Measurements from ENCODE around the gene RBM12.
A peak's percentile ranks its signal among the peaks of the same experiment; 100 is the strongest.
"Not testable (repeated sequence)": the region's sequence is repeated elsewhere in the genome, so short reads cannot be mapped to it uniquely, and the experiment has no call there.

Gene RBM12, protein sequence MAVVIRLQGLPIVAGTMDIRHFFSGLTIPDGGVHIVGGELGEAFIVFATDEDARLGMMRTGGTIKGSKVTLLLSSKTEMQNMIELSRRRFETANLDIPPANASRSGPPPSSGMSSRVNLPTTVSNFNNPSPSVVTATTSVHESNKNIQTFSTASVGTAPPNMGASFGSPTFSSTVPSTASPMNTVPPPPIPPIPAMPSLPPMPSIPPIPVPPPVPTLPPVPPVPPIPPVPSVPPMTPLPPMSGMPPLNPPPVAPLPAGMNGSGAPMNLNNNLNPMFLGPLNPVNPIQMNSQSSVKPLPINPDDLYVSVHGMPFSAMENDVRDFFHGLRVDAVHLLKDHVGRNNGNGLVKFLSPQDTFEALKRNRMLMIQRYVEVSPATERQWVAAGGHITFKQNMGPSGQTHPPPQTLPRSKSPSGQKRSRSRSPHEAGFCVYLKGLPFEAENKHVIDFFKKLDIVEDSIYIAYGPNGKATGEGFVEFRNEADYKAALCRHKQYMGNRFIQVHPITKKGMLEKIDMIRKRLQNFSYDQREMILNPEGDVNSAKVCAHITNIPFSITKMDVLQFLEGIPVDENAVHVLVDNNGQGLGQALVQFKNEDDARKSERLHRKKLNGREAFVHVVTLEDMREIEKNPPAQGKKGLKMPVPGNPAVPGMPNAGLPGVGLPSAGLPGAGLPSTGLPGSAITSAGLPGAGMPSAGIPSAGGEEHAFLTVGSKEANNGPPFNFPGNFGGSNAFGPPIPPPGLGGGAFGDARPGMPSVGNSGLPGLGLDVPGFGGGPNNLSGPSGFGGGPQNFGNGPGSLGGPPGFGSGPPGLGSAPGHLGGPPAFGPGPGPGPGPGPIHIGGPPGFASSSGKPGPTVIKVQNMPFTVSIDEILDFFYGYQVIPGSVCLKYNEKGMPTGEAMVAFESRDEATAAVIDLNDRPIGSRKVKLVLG

GRCh38 chr20:35664466-35665206 lies at the start of gene RBM12, which contains the start of gene CPNE1:
TSS of gene RBM12 (minus strand) at chr20:35664900. CDS start at chr20:35655322, 9,578 bp downstream.
TSS of gene CPNE1 (minus strand) at chr20:35664900. CDS start at chr20:35632923, 31,977 bp downstream.
- peak; percentile 89 for DNase-seq (ENCODE audit: low spot score)

GRCh38 chr20:35714127-35714526 lies 49.4 kb upstream of the RBM12 start:
- DNase-seq (ENCODE audit: low spot score) (no peak), FAIRE-seq (no peak)

More at GRCh38 chr20:35664466-35665206, at the start of gene RBM12, which contains the start of gene CPNE1:
- FAIRE-seq: peak; percentile 53

- not testable (repeated sequence) for FAIRE-seq; DNase-seq (ENCODE audit: low spot score)
These were observed 48.4 kb upstream of the RBM12 start for GRCh38 chr20:35713120-35713519.

DNA sequence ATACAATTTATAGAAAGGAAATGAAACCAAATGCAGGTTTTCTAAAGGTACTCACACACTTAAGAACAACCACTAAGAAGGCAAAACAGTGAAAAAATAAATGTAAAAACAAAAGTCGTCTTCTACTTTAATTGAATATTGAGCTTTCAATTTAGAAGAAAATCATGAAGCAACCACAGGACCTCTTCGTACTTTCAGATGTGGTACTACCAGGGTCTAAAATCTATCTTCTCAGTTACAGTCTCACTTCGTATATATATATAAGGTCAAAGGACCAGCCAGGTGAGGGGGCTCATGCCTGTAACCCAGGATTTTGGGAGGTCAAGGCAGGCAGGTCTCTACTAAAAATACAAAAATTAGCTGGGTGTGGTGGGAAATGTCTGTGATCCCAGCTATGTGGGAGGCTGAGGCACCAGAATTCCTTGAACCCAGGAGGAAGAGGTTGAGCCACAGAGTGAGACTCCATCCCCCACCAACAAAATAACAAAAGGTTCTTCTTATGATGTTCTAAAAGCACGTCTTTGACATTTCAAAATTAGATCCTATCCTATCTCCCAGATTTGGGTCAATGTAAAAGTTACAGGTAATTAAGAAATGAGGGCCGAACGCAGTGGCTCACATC lies 47.0 kb upstream of the RBM12 start:
- FAIRE-seq (no peak), DNase-seq (ENCODE audit: low spot score) (no peak)

- FAIRE-seq: no peak
These were observed 46.3 kb upstream of the RBM12 start for GRCh38 chr20:35710884-35711587.

GRCh38 chr20:35710039-35710438 lies 45.3 kb upstream of the RBM12 start:
- FAIRE-seq: no peak
- no peak for DNase-seq (ENCODE audit: low spot score)

More at GRCh38 chr20:35710884-35711587, 46.3 kb upstream of the RBM12 start:
- no peak for DNase-seq (ENCODE audit: low spot score)

GRCh38 chr20:35709259-35709658 lies 44.6 kb upstream of the RBM12 start:
- FAIRE-seq: no peak

DNA sequence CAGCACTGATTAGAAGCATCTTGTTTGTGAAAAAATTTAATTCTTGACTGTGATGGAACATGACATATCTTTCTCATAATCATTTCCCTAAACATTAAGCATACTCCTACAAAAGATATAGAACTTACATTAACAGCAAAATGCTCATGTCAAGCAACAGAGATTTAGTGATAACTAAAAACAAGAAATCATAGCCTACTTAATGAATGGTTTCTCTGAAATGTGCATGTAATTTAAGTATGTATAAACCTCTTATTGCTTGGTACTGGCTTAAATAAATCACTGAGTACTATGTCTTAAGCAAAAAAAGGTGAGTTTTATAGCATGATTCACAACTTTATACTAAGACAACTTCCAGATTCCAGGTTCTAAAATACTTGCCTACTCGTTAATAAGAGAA lies 43.8 kb upstream of the RBM12 start:
- no peak for DNase-seq (ENCODE audit: low spot score)
- no peak for FAIRE-seq

More at GRCh38 chr20:35709259-35709658, 44.6 kb upstream of the RBM12 start:
- no peak for DNase-seq (ENCODE audit: low spot score)

- not testable (repeated sequence) for DNase-seq (ENCODE audit: low spot score); FAIRE-seq
These were observed 42.2 kb upstream of the RBM12 start for GRCh38 chr20:35706591-35707529.

DNA sequence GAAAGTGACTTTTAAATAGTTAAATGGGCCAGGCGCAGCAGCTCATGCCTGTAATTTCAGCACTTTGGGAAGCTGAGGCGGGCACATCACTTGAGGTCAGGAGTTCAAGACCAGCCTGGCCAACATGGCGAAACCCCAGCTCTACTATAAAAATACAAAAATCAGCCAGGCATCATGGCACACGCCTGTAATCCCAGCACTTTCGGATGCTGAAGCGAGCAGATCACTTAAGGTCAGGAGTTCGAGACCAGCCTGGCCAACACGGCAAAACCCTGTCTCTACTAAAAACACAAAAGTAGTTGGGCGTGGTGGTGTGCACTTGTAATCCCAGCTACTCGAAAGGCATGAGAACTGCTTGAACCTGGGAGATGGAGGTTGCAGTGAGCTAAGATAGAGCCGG lies 41.2 kb upstream of the RBM12 start:
- not testable (repeated sequence) for DNase-seq (ENCODE audit: low spot score); FAIRE-seq

DNA sequence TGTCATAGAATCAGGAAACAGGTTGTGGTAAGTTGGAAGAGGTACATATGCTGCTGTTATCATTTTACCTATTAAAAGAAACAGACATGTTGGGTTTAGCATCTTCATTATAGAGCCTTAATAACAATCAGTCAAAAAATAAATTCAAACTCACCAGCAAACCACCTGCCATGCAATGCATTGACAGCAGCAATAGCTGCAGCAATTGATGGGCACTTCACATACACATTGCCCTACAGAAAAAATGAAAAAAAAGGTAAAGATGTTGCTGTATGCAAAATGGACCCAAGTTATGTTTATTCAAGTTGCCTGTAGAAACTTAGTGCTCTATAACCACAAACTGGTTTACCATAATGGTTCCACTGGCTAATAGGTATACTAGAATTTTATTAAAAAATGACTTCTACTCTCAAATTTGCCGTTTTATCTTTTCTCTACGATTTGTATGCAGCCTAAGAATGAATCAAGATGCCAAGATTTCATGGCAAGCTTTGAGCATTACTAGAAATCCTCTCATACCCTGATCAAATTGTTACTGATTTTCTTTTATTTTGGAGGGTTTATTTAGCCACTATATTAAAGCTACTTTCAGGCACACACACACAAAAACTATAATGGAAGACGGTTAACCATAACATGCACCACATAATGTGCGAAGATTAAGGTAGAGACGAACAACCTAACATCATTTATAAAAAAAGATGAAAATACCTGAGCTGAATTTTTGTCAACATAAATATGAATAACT lies 40.0 kb upstream of the RBM12 start:
- DNase-seq (ENCODE audit: low spot score): no peak
- no peak for FAIRE-seq

DNA sequence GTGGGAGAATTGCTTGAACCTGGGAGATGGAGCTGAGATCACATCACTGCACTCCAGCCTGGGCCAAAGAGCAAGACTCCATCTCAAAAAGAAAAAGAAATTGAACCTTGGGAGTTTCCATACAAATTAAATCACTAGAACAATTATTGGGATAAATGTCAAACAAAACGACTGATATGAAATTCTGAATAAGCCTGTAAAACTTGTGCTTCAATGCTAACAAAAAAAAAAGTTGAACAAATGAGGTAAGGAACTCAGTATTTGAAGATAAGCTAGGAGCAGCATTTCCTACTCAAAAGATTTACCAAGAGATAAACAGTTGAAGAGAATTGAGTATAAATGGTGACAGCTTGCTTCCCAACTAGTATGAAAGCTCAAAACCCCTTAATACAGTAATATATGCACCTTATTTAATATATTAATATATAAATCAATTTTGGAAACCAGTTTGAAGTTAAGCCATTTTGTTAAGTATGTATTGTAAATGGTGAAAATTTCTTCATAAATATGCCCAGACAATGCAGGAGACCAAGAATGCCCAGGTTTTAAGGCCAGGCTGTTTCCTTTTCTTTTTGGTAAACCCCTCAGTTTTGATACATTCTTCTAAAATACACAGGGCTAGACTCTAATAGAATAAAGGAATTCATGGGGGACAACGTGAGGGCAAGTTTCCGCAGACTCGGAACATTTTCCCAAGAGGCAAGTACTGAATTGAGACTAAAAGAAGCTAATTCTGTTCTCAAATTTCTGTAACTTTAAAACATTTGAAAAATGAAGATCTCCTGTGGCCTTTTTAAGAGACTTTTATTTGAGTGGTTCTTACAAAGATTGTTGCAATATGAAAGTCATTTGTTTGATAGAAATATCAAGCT lies 38.4 kb upstream of the RBM12 start:
- FAIRE-seq (no peak), DNase-seq (ENCODE audit: low spot score) (no peak)

- no peak for FAIRE-seq
- no peak for DNase-seq (ENCODE audit: low spot score)
These were observed 37.5 kb upstream of the RBM12 start for GRCh38 chr20:35702051-35702823.

DNA sequence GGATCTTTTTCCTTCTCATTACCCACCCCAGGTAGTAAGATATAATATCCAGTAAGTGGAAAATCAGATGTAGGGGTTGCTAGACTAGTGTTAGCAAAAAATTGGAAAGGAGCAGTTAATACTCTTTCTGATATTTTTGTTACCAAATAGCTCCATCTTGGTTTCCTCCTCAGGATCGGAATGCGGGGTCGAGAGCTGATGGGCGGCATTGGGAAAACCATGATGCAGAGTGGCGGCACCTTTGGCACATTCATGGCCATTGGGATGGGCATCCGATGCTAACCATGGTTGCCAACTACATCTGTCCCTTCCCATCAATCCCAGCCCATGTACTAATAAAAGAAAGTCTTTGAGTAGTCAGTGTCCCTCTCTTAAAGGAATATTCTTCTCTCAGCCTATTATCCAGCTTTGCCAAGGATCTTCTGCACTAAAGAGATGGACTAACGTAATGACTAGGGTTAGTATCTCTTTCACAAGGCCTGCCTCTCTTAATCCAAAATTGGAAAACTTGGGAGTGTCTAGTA lies 36.0 kb upstream of the RBM12 start:
- no peak for DNase-seq (ENCODE audit: low spot score)
- no peak for FAIRE-seq

DNA sequence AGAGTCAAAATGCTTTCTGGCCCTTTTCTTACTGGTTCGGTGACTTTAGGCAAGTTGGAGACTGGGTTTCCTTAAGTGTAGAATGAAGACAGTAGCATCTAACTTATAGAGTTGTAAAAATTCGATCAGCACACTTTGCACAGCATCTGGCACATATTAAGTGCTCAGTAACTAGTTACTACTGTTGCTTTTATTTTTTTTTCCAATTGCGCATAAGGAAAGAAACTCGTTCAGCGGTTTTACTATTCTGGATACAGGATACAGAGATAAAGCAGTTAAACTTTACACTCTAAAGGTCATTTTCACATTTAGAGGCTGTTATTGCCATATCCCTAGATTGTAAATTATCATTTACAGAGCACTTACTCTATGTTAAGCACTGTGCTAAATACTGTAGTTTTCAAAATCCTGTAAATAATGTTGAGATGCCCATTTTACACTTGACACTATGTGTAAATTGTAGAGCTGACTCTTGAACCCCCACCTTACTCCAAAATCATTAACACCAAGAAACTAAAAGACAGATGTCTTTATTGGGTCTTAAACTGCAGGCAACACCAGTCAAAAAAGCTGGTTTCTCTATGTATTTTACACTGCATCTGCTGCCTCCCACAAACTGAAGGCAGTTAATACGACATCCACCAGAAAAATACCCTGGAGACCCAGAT lies 35.4 kb upstream of the RBM12 start:
- DNase-seq (ENCODE audit: low spot score) (no peak), FAIRE-seq (no peak)
